HG02763 (cell line): ENCODE data around the gene GRAP2.
"Not testable (repeated sequence)": the region's sequence is repeated elsewhere in the genome, so short reads cannot be mapped to it uniquely, and the experiment has no call there.

Experiments
- ATAC-seq: cut with Tn5 transposase; IDR thresholded peaks from one replicate; pipeline ENCODE4 v1.9.1; 2021; ENCODE audit warnings: mild to moderate bottlenecking, moderate library complexity; ENCODE audit not compliant: unreplicated experiment

Gene GRAP2

DNA sequence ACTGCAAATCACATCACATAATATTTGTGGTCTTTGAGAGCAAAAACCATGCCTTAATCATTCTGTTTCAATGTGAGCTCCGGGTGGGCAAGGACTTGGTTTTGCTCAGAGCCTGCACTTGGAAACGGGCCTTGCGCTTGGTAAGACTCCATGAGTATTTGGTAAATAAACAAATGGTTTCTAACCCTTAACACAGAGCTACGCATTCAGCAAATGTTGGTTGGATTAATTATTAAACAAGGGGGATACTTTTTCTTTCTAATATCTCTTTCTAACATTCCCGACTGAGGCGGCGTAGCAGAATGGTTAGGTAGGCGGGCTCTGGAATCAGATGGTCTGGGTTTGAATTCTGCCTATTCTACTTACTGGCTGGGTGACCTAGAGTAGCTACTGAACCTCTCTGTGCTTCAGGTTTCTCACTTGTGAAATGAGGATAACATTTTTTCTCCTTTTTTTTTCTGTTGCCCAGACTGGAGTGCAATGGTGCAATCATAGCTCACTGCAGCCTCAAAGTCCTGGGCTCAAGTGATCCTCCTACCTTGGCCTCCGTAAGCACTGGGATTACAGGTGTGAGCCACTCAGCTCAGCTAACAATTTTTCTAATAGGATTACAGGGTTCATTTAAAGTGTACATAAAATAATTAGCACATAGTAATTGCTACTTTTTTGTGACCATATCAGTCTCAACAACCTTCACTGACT is 90.4 kb downstream of the GRAP2 start:
- ATAC-seq, result no peak

DNA sequence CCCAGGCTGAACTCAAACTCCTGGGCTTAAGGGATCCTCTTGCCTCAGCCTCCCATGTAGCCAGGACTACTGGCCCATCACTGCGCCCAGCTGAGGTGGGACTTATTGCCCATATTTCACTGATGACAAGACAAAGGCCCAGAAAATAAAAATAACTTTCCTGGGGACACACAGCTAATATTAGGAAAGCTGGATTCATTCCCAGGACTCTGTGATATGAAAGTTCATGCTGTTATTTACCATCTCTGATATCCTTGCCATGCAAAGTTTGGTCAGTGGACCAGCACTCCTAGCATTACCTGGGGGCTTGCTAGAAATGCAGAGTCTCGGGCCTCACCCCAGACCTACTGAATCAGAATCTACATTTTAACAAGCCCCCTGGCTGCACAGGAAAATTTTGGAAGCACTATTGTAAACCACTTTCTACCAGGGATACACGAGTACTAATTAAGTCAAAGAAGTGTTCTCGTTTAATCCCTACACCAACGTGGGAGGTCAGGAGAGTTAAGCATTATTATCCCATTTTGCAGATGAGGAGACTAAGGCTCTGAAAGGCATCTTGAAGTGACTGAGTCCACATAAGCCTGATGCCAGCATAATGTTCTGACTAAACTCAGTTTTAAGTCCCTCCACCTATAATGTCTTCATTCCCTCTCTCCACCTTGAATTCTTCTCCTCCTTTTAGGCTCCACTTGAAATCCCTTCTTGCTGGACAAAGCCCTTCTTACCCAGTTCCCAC is 91.4 kb downstream of the GRAP2 start:
- no peak for ATAC-seq

DNA sequence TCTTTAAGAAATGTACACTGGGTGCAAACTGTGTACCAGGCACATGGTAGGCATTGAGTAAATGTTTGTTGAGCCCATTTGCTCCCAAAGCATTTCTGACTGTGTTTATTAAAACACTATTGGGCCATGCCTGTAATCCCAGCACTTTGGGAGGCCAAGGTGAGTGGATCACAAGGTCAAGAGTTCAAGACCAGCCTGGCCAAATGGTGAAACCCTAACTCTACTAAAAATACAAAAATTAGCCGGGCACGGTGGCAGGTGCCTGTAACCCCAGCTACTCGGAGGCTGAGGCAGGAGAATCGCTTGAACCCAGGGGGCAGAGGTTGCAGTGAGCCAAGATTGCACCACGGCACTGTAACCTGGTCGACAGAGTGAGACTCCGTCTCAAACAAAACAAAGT is 92.0 kb downstream of the GRAP2 start:
- ATAC-seq, result not testable (repeated sequence)

DNA sequence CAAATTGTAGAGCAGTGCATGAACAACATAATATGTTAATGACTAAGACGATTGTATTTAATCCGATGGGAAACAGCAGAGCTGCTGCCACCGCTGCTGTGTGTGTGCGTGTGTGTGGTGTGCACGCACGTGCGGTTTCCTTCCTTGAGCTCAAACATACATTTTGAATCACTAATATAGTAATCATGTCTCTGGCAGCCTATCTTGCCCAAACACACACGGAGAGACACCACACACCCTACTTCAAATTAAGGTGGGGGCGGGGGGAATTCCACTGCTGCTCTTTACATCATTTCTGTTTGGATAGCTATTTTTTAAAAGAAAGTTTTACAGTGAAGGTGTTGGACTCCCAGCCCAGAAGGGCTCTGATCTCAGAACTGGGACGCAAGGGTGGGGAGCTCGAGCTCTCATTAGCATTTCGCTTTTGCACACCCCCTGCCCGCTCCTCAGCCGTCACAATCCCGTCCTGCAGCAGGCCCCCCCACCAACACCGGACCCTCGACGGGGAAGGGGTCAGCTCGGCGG is 93.2 kb downstream of the GRAP2 start:
- ATAC-seq, result no peak

DNA sequence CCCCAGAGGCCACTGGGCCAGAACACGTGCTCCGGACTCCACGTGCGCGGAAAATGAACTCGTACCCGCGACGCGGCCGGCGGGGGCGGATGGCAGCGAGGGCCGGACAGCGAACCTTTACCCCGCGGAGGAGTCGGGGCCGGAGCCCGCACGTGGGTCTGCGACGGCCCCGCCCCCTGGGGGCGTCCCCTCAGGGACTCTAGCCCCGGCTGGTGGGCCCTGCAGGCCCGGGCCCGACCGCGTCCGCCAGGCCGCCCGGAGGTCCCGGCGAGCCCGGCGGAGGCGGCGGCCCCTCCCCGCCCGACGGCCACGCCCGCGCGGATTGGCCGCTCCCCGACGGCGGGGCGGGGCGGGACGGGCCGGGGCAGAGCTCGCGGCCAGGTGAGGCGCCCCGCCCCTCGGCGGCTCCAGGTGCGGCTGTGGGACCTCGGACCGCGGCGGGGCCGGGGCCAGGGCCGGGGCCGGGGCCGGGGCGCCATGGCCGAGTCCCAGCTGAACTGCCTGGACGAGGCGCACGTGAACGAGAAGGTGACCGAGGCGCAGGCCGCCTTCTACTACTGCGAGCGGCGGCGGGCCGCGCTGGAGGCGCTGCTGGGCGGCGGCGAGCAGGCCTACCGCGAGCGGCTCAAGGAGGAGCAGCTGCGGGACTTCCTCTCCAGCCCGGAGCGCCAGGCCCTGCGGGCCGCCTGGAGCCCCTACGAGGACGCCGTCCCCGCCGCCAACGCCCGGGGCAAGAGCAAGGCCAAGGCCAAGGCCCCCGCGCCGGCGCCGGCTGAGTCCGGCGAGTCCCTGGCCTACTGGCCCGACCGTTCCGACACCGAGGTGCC is 93.9 kb downstream of the GRAP2 start, which contains the start of gene FAM83F:
Gene FAM83F, plus strand, starts transcription at position 389 of the 827 bp plus-strand sequence. Its CDS starts 89 bp downstream, at position 478.
- no peak for ATAC-seq

DNA sequence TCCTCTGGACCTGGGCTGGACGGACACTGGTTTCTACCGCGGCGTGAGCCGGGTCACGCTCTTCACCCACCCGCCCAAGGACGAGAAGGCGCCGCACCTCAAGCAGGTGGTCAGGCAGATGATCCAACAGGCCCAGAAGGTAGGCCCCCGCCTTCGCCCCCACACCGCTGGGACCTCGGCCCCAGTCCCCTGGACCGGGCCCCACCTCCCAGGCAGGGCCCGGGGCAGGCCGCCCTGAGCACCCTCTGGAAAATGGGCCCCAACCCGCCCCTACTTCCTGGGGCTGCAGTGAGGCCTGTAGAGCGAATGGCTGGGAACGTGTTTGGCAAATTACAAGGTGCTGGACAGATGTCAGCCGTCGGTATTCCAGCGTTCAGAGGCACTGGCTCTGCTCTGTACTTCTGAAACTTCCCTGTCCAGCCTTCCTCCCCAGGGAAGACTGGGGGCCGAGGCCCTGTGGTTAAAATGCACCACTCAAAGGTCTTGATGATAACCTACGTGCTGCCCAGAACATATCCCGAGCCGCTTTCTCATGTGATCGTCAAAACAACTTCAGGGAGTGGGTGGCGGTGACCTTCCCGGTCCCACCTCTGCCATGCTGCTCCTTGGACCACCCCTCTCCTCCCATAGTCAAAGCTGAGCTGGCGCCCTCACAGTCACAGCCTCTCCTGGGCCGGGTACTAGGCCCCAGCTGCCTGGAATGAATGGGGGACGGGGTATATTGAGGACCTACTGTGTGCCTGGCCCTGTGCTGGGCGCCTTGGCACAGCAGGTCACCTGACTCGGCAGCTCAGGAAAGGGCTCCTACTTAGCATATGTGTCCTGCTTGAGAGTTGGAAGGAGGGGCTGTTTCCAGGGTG is 94.7 kb downstream of the GRAP2 start:
- no peak for ATAC-seq

DNA sequence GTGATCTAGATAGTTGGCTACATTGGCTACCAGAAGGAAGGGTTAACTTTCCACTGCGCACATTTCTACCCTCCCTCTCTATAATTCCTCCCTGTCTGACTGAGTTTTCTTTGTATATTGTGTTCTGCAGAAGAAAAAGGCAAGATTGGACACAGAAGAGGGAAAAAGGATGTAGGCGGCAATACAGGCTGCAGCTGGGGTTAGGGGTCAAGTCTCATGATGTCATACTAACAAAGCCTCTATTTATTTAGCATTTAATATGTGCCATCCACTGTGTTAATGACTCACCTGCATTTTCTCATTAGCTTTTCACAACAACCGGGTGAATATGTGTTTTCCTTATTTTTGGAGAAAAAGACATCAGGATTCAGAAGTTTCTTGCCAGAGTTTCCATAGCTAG is 95.8 kb downstream of the GRAP2 start:
- no peak for ATAC-seq

DNA sequence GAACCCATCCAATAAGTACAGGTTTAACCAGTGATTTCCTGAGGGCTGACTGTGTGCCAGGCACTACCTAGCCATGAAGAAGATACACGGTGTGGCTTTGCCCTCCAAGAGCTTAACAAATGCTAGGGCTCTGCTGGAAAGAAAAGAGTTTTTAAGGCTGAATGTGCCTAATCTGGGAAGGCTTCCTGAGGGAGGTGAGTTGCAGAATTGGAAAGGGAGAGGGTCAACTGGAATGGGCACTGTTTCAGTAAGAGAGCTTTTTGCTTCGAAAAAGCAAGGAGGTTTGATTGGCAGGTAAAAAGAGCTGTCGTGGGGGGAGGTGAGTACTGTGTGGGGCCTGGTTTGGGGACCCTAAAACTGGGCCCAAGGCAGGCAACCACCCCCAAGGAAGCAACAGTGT is 96.5 kb downstream of the GRAP2 start:
- no peak for ATAC-seq

DNA sequence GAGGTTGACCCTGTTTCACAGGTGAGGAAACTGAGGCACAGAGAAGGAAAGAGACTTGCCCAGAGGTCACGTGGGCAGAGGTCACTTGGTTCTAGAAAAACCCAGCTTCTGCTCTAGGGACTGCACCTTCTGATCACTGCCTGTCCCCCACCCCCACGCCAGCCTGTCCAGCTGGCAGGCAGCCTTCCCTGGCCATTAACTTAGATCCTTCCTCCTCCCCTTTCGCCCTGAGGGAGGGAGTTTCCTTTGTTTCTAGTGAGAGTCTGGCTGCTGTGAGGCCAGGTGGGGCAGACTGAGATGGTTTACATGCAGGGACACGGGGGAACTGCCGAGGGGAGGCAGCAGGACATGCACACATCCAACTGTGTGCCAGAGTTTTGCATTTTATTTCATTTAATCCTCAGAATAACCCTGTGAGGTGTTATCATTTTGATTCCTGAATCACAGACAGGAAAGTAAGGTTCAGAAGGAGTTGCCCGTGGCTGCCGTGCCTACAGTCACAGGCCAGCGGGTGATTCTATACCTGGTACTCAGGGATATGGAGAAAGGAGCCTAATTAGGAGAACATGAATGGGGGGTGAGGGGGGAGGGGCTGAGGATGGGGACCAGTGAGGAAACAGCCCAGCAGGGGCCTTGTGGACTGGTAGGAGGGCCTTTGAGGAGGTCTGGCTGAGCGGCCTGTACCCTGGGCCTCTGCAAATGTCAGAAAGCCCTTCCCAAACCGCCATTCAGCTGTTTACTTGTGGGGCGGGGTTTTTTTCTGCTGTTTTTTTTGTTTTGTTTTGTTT is 97.2 kb downstream of the GRAP2 start:
- ATAC-seq, result no peak

GRCh38 chr22:39999144-39999757 is 98.4 kb downstream of the GRAP2 start:
- ATAC-seq, result no peak

DNA sequence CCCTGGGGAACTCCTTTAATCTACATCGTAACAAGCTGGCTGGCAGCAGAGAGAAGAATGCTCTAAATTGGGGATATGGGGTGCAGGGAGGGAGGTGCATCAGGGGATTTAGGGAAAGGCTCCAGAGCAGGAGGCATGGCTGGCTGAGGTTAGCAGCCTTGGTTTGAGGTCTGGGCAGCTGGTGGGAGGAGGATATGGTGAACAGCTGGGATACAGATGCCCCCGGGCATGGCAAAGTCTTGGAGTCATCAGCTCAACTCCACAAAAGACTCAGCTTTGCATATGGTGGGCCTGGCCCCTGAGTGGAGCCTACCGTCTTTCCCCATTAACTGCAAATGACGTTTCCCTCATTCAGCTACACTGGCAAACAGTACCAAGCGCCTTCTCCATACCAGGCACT is 99.3 kb downstream of the GRAP2 start:
- ATAC-seq, result no peak

DNA sequence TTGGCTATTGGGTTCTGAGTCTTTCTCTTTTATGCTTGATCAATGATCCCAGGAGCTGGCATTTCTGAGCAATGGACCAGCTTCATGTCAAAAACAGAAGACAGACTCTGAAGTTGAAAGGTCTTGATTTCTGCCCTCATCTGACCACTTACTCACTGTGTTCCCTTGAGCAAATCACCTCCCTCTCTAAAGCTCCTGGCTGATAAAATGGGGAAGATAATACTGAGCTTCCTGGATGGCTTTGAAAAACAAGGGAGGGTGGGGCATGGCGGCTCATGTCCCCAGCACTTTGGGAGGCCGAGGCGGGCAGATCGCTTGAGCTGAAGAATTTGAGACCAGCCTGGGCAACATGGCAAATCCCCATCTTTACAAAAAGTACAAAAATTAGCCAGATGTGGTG is 100.2 kb downstream of the GRAP2 start:
- ATAC-seq, result no peak

GRCh38 chr22:40001800-40002577 is 101.1 kb downstream of the GRAP2 start:
- ATAC-seq, result no peak

- ATAC-seq, result no peak
These were observed 102.2 kb downstream of the GRAP2 start for GRCh38 chr22:40002935-40003715.

DNA sequence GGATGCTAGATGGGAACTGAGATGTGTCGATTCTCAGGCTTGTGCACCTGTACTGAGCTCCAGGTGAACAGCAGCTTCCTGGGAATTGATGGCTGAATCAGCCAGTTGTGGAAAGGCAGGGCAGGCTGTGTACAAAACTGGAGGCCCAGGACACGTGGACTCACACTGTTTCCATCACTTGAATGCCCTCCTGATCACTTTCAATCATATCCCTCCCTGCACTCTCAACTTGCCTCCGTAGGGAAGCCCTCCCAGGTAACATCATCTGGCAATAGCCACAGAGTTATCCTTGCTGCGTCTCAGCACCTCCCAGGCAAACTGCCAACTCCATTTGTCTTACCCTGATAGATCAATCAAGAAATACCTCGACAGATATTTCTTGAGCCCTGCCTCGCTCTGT is 104.0 kb downstream of the GRAP2 start:
- no peak for ATAC-seq

GRCh38 chr22:40006641-40007040 is 105.8 kb downstream of the GRAP2 start:
- ATAC-seq, result no peak

DNA sequence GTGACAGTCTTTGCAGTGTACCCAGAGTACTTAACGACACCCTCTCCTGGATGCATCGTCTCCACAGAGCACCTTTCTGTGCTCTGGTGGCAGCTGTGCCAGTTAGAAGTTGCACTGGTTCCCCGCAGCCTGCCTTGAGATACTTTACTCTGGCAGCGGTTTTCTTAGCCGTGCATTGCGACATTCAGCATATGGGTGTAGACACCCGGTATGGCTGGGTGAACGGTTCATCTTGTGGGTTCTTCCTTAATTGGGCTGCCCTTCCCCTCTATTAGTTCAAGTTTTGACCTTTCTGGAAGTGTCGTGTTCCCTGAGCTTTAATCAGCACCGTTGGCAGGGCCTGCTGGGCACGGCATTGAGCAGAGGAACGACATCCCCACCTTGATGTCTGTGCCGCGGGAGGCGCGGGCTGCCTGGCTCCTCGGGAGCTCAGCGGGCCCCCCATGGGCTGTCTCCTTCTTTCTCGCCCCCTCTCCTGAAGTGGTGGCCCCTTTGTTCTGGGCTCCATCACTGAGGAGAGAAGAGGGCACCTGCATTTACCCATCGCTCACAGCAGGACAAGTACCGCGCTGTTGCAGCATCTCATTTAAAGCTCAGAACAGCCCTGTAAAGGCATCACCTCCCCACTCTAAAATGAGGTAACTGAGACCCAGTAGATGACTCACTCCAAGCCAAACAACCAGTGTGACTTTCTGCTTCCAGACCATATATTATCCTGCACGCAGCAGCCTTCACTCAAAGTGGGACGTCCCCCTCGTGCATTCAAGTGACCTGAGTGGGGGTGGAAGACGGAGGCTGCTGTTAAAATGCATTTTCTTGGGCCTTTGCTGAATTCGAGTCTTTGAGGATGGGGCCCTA is 107.2 kb downstream of the GRAP2 start:
- no peak for ATAC-seq
